ENCODE data around the gene FOXC1.
A peak's percentile ranks its signal among the peaks of the same experiment; 100 is the strongest.

Gene FOXC1

DNA sequence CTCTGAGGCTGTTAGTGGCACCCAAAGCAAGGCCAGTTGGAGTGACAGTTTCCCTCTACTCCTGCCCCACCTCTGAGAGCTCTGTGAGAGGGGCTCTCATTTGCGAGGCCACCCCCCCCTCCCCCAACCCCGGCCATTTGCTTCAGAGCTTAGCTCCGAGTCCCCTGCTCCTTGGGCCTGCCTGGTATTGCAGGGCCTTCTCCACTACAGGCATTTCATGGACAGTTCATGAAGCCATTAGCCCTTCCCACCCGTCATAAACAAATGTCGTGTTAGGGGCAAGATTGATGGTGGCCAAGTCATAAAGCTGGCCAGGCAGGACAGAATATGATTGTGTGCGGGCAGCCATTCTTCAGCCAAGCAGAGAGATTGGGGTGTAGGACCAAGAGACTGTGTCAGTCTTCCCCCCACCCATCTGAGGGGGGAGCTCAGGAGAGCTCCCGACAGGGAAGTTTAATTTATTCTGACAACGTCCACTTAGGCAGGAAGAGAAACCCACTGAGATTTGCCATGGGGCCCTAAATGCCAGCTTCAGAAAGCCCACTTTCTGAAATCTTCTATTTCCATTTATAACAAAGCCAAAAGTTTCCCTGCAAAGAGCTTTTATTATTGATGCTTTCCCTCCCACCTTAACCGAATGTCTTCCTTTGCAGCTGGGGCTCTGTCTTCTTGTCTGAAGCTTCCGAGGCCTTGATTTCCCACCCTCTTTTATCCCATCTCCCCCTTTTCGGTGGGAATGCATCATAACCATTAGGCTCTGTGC is 7.2 kb downstream of the FOXC1 start:
- Histone ChIP-seq H3K9ac (ENCODE audit: low read depth, low read length) (no peak overlapping the region), H3K36me3 (ENCODE audit: insufficient read depth, low read depth, low read length) (no peaks in the 10 kb centered on the region), H3K9me3 (ENCODE audit: insufficient read depth, low read depth, low read length) (peaks cover 9% of the 10 kb centered on the region; the same call in 1 of the 2 replicates), H3K27me3 (ENCODE audit: insufficient read depth, low read length) (peaks cover 100% of the 10 kb centered on the region), H3K4me3 (ENCODE audit: low read length) (no peak overlapping the region), H3K27ac (ENCODE audit: low read length) (no peak overlapping the region), H3K4me1 (ENCODE audit: insufficient read depth, low read length) (no peaks in the 10 kb centered on the region)

DNA sequence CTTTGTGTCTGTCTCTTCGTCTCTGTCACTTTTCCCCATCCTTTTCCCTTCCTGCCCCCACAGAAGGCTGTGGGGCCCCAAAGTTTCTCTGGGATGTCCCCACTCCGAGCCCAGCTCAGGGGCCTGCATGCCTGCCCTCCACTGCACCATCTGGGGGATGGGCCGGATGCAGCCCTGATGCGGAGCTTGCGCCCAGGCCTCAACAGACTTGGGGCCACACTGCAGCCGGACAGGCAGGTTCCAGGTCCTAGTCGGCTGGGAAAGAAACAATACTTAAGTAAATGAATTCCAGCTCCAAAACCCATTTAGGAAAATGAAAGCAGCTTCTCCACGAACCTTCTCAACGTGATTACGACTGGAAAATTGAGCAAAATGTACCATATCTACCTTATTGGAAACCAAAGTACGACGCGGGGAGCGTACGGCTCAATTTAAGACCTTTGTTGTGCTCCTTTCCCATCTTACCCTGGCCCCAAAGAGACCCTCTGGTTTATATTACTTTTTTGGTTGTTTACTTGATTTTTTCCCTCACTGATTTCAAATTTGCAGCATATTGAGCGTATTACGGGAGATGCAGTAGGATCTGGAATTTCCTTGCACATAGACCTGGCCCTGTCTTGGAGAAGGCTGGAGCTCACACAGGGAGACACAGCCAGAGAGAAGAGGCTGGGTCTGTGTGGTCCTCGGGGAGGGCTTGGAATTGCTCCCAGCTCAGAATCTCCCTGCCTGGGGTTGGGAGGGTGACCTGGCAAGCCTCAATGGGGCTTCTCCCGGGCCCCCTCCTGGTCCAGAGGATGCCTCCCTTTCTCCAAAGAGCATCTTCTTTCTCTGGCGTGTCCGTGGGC is 8.0 kb downstream of the FOXC1 start:
- Histone ChIP-seq H3K27ac (ENCODE audit: low read length) (no peak overlapping the region), H3K27me3 (ENCODE audit: insufficient read depth, low read length) (peaks cover 100% of the 10 kb centered on the region), H3K36me3 (ENCODE audit: insufficient read depth, low read depth, low read length) (no peaks in the 10 kb centered on the region), H3K4me1 (ENCODE audit: insufficient read depth, low read length) (no peaks in the 10 kb centered on the region), H3K9ac (ENCODE audit: low read depth, low read length) (no peak overlapping the region), H3K9me3 (ENCODE audit: insufficient read depth, low read depth, low read length) (peaks cover 11% of the 10 kb centered on the region; the same call in 1 of the 2 replicates), H3K4me3 (ENCODE audit: low read length) (no peak overlapping the region)

DNA sequence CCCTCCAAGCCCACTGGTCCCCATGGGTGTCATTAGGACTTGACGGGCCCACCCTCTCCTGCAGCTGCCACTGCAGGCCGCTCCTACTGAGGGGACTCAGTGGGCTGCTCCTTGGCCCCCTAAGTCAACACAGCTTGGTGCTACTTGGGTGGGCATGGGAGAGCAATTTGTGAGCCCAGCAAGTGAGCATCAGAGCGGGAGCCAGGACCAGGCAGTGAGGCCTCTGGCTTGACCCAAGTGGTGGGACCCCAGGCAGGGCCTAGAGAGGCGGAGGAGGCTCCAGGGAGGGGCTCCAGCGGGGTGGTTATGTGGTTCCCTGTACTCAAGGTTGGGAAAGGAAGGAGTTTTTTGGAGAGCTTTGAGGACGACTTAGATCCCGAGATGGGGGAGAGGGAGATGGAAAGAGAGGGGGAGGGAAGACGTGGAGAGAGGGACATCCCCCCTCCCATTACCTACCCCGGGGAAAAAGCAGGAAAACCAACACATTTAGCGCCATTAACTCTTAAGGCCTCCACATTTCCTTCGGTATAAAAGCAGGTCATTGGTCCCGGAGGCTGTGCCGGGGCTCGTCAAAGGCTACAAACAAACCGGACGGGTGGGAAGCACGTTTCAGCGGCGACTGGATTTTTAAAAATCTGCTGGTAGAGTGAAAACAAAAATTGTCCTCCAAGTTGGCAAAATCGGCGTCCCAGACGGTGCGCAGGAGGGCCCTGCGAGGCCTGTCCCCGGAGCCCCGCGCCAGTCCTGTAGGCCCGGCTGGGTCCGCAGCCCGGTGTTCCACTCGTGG is 8.8 kb downstream of the FOXC1 start:
- Histone ChIP-seq H3K4me3 (ENCODE audit: low read length) (no peak overlapping the region), H3K4me1 (ENCODE audit: insufficient read depth, low read length) (no peaks in the 10 kb centered on the region), H3K36me3 (ENCODE audit: insufficient read depth, low read depth, low read length) (no peaks in the 10 kb centered on the region), H3K9ac (ENCODE audit: low read depth, low read length) (no peak overlapping the region), H3K9me3 (ENCODE audit: insufficient read depth, low read depth, low read length) (peaks cover 11% of the 10 kb centered on the region; the same call in 1 of the 2 replicates), H3K27ac (ENCODE audit: low read length) (no peak overlapping the region), H3K27me3 (ENCODE audit: insufficient read depth, low read length) (peaks cover 100% of the 10 kb centered on the region)

DNA sequence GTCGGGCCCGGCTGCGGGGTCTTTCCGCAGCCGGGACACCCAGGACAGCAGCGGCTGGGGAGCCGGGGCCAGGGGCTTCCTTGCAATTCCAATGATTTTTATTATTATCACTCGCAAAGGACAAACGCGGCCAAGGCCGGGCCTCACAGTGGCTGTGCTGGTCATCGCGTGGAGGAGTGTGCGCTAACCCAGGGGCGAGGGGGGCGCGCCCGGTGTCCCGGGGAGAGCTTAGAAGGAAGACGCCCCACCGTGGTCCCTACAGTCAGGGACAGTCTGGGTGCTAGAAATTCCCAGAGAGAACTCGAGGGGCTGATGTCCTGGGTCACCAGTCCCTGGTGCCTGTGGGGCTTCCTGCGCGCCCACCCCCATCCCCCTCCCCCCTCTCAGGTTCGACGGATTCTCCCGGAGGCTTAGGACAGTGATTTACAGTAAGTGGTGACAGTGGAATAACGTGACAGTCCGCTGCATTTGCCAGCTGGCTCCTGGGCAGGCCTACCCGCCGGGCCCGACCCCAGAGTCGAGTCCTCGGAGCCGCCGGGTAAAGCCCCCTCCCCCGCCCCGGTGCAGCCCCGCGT is 9.5 kb downstream of the FOXC1 start:
- no peaks in the 10 kb centered on the region for H3K4me1 ChIP-seq (ENCODE audit: insufficient read depth, low read length)
- H3K27ac ChIP-seq (ENCODE audit: low read length): no peak overlapping the region
- peaks cover 11% of the 10 kb centered on the region; the same call in 1 of the 2 replicates for H3K9me3 ChIP-seq (ENCODE audit: insufficient read depth, low read depth, low read length)
- H3K9ac ChIP-seq (ENCODE audit: low read depth, low read length): no peak overlapping the region
- no peak overlapping the region; the same call in 1 of the 2 replicates for H3K4me3 ChIP-seq (ENCODE audit: low read length)
- no peaks in the 10 kb centered on the region for H3K36me3 ChIP-seq (ENCODE audit: insufficient read depth, low read depth, low read length)
- peaks cover 100% of the 10 kb centered on the region for H3K27me3 ChIP-seq (ENCODE audit: insufficient read depth, low read length)

DNA sequence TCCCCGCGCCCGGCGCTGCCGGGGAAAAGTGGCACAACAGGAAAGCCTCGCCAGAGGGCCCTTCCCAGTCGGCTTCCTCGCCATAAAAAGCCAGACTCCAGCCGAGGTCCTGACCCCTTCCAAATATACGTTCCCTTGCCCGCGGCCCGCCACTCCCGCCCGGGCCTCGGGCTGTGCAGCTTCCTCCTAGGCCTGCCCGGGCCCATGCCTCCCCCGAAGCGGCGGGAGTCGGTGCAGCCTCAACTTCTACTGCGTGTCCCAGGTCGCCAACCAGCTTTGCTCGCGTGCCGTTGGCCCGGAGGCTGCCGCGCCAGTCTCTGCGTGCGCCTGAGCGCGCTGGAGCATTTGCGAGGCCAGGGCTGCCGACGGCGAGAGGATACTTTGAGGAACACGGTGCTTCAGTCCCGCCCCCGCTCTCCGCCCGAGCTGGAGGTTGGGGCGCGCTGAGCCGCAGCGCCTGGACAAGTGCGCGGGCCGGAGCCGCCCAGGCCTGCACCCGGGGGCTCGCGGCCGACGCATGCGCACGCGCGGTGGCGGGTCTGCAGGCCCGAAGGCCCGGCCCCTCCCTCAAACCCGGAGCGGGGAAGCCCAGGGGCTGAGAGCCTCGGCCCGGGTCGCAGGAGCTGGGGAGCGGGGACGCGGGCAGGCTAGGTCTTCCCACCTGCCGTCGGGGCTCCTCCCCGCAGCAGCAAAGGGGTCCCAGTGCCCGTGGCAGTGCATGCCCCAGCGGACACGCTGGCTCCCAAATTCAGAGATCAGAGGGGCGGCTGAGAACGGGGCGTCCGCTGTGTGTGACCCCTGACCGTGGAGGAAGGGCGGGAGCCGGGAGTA is 10.2 kb downstream of the FOXC1 start:
- H3K4me1 ChIP-seq (ENCODE audit: insufficient read depth, low read length): no peaks in the 10 kb centered on the region

DNA sequence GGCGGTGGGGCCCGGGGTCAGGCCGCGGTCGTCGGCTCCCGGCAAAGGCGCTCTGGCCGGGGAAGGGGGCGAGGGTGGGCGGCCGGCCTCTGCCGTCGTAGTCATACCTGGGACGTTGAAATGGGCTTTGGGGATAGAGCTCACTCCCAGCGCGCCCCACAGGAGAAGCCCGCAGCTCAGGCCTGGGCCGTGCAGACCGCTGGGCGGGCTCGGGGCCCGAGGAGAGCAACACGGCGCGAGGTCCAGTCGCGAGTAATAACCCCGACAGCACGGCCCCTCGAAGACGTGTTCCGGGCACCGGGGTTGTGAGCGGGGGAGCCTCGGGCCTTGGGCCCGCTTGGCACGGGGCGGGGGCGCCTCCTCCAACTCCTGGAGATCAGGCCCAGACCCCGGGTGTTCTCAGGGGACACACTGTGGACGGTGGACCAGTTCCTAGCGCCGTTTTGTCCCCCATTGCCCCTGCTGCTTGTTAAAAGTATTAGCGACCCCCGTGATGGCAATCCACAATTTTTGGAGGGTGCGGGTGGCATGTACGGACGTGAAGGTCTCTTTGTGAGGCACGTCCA is 10.9 kb downstream of the FOXC1 start:
- H3K36me3 ChIP-seq (ENCODE audit: insufficient read depth, low read depth, low read length): no peaks in the 10 kb centered on the region
- H3K27ac ChIP-seq (ENCODE audit: low read length): no peak overlapping the region
- peaks cover 100% of the 10 kb centered on the region for H3K27me3 ChIP-seq (ENCODE audit: insufficient read depth, low read length)
- no peaks in the 10 kb centered on the region for H3K4me1 ChIP-seq (ENCODE audit: insufficient read depth, low read length)
- H3K9me3 ChIP-seq (ENCODE audit: insufficient read depth, low read depth, low read length): peaks cover 15% of the 10 kb centered on the region; the same call in 1 of the 2 replicates
- 0 out of 2 replicates have a peak overlapping the region, but pooled peaks have one; percentile 50 for H3K4me3 ChIP-seq (ENCODE audit: low read length)
- H3K9ac ChIP-seq (ENCODE audit: low read depth, low read length): no peak overlapping the region

More for the DNA sequence above, 10.2 kb downstream of the FOXC1 start:
- peaks cover 100% of the 10 kb centered on the region for H3K27me3 ChIP-seq (ENCODE audit: insufficient read depth, low read length)
- H3K9me3 ChIP-seq (ENCODE audit: insufficient read depth, low read depth, low read length): peaks cover 12% of the 10 kb centered on the region; the same call in 1 of the 2 replicates
- H3K4me3 ChIP-seq (ENCODE audit: low read length): peak overlapping the region; percentile 50; the same call in 1 of the 2 replicates
- no peak overlapping the region for H3K9ac ChIP-seq (ENCODE audit: low read depth, low read length)
- H3K27ac ChIP-seq (ENCODE audit: low read length): no peak overlapping the region
- no peaks in the 10 kb centered on the region for H3K36me3 ChIP-seq (ENCODE audit: insufficient read depth, low read depth, low read length)

DNA sequence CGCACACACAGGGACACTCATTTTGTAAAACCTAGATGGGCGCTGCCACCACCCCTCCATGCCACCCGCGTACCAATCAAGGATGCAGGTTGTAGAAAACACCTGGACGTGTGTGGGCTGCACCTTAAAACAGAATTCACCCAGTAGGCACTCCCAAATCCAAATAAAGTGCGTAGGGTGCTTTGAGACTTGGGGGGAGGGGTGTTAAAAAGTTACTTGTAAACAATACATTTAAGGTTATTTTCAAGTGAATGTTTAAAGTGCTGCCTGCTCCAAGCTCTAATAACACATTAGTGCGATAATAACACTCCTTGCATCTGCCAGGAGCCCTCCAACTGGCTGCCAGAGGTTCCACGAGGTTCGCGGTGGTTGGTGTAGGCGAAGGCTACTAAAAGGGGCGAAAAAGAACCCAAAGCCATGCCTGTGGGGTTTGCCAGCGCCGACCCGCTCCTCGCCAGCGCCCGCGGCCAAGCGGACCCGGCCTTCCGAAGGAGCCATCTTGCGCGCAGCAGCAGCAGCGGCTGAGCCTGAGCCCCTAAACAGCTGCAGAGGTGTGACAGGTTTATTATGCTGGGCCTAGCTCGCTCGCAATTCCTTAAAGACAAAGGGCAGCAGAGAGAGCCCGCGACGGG is 11.5 kb downstream of the FOXC1 start:
- Histone ChIP-seq H3K36me3 (ENCODE audit: insufficient read depth, low read depth, low read length) (no peaks in the 10 kb centered on the region), H3K4me3 (ENCODE audit: low read length) (no peak overlapping the region), H3K9ac (ENCODE audit: low read depth, low read length) (no peak overlapping the region), H3K4me1 (ENCODE audit: insufficient read depth, low read length) (no peaks in the 10 kb centered on the region), H3K27me3 (ENCODE audit: insufficient read depth, low read length) (peaks cover 100% of the 10 kb centered on the region), H3K27ac (ENCODE audit: low read length) (no peak overlapping the region), H3K9me3 (ENCODE audit: insufficient read depth, low read depth, low read length) (peaks cover 15% of the 10 kb centered on the region; the same call in 1 of the 2 replicates)

DNA sequence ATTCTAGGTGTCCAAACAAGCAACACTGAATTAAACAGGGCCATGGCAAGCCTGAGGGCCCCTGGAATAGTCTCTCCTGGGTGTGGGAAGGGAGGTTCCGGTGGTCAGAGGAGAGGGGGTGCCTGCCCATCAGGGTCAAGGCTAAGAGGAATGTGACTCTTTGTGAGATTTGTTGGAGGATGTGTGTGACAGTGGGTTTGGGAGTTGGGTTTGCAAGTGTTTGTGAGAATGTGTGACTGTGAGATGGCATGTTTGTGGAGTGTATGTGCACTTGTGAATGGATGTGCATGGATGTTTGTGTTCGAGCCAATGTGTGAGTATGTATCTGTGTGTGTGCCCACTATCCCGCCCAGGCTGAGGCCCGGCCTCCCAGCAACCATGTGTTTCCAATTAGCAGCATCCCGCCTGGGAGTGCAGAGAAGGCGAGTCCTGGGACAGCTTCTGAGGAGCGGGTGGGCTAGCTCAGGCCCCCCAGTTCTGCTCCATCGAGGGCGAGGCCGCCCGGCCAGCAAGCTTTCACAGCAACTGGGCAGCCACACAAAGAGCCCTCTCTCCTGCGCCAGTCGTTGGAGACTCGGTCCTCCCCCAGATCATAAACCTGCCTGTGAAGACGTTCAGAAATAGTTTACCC is 12.6 kb downstream of the FOXC1 start:
- Histone ChIP-seq H3K27me3 (ENCODE audit: insufficient read depth, low read length) (peaks cover 100% of the 10 kb centered on the region), H3K36me3 (ENCODE audit: insufficient read depth, low read depth, low read length) (no peaks in the 10 kb centered on the region), H3K9me3 (ENCODE audit: insufficient read depth, low read depth, low read length) (peaks cover 15% of the 10 kb centered on the region; the same call in 1 of the 2 replicates), H3K4me1 (ENCODE audit: insufficient read depth, low read length) (no peaks in the 10 kb centered on the region), H3K4me3 (ENCODE audit: low read length) (no peak overlapping the region), H3K27ac (ENCODE audit: low read length) (no peak overlapping the region), H3K9ac (ENCODE audit: low read depth, low read length) (no peak overlapping the region)

DNA sequence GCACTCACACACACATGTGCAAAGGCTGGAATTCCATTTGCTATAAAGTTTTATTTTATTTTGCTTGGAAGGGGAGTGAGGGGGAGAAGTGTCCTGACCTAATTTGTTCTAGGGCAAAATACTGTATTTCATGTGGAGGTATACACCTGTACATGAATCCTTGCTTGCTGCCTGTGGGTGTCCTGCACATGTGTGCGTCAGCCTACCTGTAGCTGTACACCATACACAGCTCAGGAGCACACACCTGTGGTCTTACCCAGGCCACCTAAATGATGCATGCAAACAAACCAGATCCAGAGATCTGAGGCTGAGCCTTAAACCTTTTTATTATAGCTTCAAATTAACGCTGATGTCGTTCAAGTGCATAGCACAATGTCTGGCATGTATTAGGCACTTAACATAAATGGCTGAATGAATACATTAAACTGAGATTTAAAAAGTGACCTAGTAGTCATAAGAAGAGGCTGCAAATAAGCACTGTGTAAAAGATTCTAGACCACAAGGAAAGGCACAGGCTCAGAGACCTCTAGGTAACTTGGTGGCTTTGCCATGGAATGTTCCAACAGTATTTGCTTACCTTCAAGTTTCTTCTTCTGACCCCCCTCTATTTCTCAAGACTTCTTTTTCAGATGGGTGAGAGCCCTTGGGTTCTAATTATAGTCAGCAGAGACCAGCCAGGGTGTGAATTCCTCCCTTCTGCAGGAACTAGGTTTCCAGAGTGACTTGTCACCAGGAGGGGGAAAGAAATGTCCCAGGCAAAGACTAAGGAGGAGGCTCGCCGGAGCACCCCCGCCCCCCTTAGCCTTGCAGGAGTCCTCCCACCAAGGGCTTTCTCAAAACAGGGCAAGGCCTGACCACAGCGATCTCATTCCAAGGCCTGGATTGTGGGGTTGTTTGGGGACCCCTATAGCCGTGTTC is 13.4 kb downstream of the FOXC1 start:
- Histone ChIP-seq H3K9ac (ENCODE audit: low read depth, low read length) (no peak overlapping the region), H3K4me1 (ENCODE audit: insufficient read depth, low read length) (no peaks in the 10 kb centered on the region), H3K4me3 (ENCODE audit: low read length) (no peak overlapping the region), H3K36me3 (ENCODE audit: insufficient read depth, low read depth, low read length) (no peaks in the 10 kb centered on the region), H3K27ac (ENCODE audit: low read length) (no peak overlapping the region), H3K27me3 (ENCODE audit: insufficient read depth, low read length) (peaks cover 100% of the 10 kb centered on the region), H3K9me3 (ENCODE audit: insufficient read depth, low read depth, low read length) (peaks cover 10% of the 10 kb centered on the region; the same call in 1 of the 2 replicates)
